DOHH2 (cell line): Measurements from ENCODE around the gene TAF6.

Experiments
- CTCF ChIP-seq: fragments of 200-600 bp; sonication (generic); IDR thresholded peaks from one replicate; pipeline ENCODE4 v1.5.1; 2014; ENCODE audit warnings: antibody characterized with exemption, mild to moderate bottlenecking, low read depth, low read length; ENCODE audit not compliant: poor library complexity, severe bottlenecking
- EZH2phosphoT487 ChIP-seq: fragments of 200-600 bp; sonication (generic); IDR thresholded peaks from 2 replicates; pipeline ENCODE4 v1.6.1; 2017; ENCODE audit warnings: borderline replicate concordance, mild to moderate bottlenecking, antibody characterized with exemption, low read length, moderate library complexity, mixed read lengths

- no peak for TF ChIP-seq CTCF
- TF ChIP-seq EZH2phosphoT487, result no peak
Observed at GRCh38 chr7:100064162-100064561, 55.0 kb downstream of the TAF6 start.
